HG03135 (cell line): Measurements from ENCODE around the gene GBGT1.

Experiments used
- ATAC-seq: cut with Tn5 transposase; IDR thresholded peaks from one replicate; pipeline ENCODE4 v1.9.1; 2021; ENCODE audit warnings: mild to moderate bottlenecking, moderate library complexity; ENCODE audit not compliant: unreplicated experiment

GBGT1 gene

DNA sequence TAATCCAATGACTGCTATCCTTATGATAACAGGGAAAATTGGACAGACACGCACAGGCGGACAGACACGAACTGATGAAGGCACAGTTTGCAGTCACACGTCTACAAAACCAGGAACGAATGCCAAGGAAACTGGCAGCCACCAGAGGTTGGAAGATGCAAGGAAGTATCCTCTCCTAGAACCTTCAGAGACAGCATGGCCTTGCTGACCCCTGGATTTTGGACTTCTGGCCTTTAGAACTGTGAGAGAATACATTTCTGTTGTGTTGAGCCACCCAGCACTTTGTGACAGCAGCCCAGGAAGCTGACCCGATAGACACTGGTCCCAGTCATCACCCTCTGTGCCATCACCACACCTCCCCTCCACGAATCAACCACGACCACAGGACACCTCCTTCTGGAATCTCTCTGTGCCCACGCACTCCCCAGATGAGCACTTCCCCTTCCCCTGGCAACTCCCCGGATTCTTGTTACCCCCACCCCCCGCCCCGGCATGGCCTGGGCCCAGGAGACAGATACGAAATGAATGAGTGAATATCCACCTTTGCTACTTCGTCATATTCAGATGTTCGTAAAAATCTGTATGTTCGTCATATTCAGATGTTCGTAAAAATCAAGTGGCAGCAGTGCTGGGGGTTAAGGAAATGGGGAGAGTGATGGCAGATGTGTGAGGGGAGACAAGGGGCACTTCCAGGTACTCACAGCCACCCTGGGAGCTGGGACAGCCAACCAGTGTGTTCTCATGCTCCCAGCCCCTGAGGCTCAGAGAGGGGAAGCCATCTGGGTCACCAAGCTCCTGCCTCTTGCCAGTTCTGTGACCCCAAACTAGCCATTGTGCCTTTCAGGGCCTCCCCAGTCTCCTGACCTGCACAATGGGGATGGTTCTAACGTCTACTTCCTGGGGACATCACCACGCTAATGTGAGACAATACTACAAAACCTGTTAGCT is 18.5 kb downstream of the GBGT1 start:
- no peak for ATAC-seq

DNA sequence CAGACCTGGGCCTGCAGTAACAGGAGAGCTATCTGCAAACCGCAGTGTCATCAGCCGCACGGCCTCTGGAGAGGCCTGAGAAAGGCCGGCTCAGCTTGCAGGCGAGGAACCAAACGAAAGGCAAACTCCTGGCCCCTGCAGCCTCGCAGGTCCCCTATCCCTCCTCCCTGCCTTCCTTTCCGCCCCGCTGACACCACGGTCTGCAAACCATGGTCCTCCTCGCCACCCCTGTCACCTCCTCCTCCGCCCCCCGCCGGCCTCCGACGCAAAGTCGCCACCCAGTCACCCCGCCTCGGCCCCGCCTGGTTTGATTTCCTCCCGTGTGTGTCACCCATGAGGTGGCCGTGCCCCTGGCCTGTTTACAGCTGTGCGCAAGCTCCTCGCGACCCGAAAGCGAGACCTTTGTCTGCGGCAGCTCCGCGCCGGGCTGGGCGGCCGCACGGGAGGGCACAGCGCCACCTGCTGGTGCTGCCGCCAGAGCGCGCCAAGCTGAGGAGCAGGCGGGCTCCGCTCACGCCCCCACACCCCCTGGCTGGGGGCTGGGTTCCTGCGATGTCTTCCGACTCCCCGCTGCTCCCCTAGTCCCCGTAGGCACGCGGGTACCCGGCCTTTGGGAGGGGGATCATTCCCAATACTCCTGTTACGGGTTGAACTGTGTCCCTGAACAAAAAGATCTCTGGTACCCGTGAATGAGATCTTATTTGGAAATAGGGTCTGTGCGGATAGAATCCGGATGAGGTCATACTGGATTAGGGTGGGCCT is 19.4 kb downstream of the GBGT1 start:
- peak; percentile 38 for ATAC-seq

DNA sequence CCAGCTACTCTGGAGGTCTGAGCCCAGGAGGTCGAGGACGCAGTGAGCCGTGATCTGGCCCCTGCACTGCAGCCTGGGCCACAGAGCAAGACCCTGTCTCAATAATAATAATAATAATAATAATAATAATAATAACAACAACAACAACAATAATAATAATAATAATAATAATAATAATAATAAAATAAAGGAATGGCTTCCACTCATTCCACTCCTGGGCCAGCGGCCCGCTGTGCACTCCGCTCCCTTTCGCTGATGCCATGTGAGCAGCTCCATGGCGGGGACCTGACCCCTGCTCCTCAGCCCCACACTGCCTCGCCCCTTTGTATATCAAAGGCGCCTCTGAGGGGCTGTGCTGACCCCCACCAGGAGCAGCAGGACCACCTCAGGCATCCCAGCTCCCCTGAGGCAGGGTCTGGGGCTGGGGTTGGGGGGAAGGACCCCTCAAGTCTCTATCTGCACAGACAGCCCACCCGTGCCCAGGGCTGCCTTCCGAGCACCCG is 20.0 kb downstream of the GBGT1 start:
- no peak for ATAC-seq

DNA sequence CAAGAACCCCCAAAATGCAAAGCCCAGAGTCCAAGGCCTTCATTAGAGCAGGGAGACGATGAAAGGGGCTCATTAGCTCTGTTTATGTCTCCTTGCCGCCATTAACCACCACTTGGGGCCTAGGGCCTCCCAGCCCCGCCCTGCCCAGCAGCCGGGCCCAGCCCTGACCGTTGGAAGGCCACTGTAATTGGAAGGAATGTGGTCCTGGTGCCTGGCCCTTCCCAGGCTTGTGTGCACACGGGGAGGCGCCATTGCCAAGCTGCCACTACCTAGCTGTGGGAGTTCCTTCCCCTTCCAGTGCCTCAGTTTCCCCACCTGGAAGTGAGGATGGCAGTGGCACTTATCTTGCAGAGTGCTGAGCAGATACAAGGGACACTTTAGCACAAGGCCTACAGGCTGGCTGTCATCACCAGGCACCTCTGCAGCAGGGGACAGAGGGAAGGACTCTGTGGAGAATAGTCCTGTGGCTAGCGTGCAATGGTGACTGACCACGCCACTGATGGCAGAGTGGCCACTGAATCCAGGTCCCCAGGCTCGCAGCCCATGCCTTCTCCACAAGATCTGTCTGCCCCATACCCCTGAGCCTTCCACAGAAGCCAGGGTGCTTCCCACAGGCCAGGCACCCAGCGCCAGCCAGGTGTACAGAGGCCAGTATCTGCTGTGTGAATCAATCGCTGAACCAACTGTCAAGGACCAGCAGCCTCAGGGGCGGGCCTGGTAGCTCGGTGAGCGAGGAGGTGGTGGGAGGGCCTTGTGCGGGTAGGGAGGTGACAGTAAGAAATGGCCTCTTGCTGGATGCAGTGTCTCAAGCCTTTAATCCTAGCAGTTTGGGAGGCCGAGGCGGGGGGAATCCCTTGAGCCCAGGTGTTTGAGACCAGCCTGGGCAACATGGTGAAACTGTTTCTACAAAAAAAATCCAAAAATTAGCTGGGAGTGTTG is 20.8 kb downstream of the GBGT1 start:
- ATAC-seq, result no peak

DNA sequence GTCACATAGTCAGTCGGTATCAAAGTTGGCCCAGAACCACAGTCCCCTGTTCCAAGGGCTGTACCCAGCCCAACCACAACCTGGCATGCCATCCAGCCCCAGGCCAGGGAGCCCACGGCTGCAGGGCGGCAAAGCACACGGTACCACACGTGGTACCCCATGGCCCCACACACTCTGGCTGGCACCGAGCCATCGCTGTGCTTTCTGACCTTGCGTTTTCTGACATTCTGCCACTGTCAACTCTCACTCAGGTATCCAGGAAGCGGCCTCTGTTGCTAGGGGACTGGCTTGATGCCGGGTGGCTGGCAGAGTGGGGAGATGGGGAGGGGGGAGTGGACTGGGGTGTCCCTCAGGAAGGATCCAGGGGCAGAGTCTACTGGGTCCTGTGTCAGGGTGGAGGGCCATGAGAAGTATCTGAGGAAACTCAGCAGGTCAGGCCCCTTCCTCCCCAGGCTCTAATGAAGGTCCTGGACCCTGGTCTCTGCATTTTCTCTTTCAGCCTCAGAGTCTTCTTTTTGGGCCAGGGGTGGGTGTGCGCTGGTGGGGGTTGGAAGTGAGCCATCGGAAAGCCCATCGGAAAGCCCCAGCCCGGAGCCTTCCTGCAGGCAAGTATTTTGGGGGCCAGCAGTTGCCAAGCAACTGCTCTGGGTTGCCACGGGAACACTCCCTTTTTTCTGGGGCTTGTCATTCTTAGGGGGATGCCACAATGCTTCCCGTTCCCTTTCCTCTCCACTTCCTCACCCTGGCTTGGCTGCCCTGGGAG is 21.7 kb downstream of the GBGT1 start:
- no peak for ATAC-seq

DNA sequence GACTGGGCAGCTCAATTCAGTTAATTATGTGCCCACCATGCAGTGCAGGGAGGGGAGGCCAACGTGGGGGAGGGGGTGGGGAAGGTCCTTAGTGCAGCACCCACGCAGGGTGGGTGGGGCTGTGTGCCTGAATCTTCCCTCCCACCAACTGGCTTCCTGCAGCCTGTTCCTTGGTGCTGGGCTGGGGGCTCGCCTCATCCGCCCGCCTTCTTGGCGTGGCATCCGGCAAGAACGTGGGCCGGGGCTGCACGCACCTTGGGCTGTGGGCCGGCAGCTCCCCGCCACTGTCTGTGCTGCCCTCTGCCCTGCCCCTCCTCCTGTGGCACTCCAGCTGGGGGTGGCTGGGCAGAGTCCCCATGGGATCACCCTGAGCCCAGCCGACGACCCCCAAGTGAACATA is 23.1 kb downstream of the GBGT1 start:
- ATAC-seq, result no peak

DNA sequence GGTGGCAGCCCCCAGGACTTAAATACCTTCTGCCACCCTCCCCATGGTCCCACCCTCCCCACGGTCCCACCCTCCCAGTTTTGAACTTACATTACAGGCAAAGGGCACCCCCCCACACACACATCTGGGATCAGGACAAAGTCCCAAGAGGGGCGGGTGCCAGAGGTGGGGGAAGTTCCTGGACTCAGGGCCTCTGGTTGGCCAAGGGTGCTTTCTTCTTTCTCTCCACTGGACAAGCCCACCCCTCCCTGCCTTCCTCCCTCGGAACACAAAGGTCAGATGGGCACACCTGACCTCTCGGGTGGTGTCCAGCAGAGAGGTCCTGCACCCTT is 23.6 kb downstream of the GBGT1 start:
- no peak for ATAC-seq

DNA sequence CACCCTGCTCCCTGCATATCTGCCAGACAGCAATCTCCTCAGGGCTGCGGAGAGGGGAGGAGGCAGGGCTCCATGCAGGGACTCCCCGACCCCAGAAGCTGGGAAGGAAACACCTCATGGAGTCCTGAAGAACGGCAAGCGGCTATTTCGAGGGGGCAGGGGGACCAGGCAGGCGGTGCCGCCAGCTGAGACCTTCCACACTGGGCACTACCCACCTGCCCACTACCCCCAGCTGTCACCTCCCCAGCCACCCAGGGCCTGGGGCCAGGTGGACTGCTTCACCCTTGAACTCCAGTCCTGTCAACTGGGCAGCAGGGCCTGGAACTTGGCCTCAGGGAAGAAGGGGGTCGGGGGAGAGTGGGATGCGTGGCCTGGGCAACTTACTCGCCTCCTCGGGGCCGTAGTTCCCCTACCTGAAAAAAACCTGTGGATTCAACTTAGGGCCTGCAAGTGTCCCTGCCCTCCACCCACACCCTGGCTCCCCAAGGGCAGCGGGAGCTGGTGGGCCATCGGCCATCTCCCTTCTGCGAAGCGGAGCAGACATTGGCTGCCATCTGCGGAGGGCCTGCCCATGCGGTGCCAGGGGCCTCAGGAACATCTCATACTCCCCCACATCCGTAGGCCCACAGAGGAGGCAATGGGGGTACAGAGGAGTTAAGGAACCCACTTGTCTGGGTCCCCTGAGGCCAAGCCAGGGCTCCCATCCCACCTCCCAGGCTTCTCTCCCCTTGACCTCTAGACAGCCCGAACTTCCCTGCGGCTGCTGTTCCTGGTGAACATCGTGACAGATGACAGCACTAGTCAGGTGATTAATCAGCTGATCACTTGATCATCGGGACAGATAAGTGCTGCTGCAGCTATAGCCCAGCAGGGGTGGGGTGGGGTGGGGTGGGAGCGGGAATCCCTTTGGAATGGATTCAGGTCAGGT is 24.2 kb downstream of the GBGT1 start:
- ATAC-seq, result no peak

DNA sequence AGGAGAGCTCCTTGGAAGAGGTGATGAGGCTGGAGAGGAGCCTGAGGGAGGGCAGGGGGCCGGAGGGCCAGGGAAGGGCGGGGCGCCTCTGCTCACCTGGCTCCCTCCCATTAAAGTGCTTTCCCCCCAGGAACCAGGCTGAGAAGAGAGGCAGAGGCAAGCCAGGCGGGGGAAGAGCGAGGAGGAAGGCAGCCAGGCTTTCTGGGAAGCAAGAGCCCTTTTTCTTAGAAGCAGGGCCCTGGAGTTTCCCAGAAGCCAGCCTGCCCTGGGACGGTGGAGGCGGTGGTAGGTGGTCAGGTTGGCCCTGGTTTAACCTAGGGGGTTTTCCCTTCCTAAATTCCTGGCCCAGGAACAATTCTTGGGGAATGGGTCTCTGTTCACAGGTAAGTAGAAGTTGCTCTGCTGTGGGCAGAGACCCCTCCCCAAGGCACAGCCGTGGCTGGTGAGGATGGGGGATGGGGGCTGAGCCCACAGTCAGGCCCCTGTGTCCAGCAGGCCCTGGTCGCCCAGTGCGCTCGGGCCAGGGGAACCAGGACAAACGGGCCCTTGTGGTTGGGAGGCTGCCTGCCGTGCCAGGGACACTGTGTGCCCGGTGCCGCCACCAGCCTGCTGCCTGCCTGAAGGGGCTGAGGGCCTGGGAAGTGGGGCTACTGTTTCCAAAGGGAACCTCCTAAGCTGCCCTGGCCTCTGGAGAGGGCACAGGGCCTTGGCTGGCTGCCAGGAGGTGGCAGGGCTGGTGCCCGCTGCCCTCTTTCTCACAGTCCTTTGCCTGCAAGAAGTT is 26.1 kb downstream of the GBGT1 start:
- ATAC-seq, result no peak

DNA sequence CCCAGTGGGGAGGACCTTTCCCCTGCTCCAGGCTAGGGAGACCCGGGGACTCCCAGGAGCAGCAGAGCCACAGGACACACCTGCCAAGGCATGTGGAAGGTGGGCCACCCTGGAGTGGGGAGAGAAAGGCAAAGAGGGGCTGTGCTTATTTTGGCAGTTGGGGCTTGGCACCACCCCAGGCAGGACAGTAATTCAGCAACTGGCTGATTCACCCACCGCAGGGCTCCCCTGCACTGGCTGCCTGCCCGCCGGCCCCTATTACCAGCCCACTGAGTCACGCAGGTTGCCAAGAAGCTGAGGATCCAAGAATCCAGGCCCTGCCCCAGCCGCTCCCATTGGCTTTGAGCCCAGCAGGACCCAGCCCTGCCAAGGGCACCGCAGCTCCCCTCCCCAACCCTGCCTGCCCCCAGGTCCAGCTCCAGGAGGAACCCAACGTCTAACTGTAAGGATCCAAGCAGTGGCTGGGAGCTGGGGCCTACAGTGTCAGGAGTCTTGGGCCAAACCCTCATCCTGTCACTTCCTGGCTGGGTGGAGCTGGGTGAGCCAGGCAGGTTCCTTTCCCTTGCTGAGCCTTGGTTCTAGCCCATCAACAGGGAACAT is 28.5 kb downstream of the GBGT1 start:
- no peak for ATAC-seq

DNA sequence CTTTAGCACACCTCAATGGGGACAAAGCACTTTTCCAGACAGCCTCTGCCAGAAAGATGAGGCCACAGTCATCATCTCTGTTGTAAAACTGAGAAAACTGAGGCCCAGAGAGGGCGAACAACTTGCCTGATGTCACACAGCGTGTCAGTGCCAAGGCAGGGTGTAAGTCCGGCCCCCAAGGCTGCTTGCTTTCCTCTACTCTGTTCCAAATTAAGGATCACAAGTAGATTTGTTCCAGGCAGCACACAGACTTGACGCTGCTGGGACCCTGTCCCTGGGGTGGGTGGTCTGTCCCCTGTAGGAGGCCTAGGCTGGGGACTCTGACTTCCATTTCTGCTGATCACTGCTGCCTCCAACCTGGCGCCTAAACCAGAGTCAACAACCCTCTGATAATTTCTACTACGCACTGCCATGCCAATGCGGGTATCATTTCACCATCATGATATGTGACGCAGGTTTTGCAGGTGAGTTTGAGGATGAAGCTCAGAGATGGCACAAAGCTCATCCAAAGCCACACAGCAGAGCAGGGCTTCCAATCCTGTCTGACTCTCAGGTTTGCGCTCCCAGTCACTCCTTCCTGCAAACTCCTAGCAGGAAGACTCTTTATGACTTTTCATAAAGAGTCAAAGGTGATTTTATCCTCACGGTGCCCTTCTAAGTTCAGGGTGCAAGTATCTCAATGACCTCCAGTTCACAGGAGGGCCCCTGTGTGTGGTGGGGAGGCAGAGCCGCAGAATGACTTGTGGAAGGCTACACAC is 29.1 kb downstream of the GBGT1 start:
- ATAC-seq, result no peak

DNA sequence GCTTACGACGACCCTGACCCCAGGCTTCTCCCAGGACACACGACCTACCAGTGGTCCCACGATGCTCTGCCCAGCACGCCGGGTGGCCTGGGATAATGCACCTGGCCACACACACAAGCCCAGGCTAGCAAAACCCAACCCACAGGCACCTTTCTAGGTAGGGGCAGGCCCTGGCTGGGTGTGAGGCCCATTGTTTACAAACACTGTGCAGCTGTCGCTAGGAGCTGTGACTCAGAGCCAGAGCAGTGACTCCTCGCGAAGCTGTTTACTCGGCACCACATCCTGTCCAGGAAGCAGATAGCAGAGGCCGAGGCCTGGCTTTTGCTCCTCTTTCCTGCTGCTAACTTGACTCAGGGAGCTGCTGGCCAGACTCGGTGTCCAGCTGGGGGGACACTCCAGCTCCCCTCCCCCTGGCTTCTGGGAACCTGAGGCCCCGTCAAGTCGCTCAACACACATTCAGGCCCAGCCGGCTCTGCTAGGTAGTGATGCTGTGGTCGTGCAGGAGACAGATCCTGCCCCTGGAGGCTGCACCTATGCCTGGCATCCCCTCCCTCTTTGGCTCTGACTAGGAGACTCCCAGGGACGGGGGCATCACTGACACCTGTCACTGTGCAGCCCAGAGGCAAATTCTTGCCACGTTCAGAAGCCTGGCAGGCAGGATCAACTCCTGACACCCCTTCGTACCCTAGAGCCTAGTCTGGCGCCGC is 29.9 kb downstream of the GBGT1 start:
- ATAC-seq, result peak; percentile 79

DNA sequence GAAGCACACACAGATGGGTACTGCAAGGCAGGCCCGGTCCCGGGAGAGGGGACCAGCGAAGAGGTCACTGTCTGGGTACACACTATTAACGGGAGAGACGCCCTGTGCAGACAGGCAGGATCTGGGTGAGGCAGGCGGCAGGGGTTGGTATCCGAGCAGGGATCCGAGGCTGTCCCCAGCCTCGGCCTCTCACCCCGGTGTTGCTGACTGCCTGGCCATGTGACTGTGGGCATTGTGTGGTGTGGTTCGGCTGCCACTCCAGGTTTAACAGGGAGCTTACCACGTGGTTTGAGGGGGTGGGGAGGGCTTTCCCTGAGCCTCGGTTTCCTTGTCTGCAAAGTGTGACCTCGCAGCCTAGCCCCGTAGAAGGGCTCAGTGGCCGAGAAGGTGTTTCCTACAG is 31.5 kb downstream of the GBGT1 start:
- no peak for ATAC-seq

DNA sequence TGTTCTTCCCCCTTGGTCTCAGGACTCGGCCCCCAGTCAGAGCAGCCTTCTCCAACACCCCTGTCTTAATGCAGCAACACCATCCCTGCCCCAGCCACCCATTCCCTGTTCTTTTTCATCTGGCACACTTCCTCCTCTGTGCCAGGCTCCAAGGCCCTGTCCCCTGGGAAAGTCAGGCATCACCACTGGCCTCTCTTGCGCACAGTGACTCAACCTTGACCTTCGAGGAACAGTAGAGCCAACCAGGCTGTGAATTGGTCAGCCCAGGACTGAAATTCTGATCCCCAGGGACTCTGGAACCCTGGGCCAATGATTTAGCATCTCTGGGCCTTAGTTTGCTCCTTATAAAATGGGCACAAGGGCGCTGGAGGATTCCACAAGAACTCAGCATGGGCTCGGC is 32.2 kb downstream of the GBGT1 start:
- no peak for ATAC-seq

DNA sequence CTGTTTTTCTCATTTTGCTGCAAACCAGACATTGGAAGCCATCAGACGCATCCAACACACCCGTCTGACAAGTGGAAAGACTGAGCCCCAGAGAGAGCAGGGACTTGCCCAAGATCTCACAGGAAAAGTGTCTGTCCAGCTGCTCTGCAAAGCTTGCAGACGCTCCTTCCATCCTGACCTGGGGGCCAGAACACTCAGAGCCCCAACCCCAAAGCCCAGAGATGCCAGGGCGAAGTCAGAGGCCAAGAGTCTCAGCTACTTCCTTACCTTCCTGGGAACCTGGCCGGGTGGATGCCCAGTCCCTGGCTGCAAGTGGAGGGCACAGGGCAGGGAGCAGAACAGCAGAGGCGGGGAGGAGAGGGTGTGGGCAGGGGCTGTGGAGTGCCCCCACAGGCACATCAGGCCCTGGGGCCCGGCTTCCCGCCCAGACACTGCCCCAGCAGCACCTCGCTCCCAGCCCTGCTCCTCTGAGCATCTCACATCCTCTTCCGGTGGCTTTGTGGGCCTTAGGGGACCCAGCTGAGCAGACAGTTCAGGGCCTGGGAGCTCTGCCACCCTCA is 32.9 kb downstream of the GBGT1 start:
- ATAC-seq, result no peak
